Cardiac fibroblast (primary cell): ENCODE measurements around the gene ADNP.

Experiments
- DNase-seq, 2 donors: peaks; one replicate each; pipeline versions ENCODE4 v3.0.0 to v3.0.0-alpha.2; 2010; ENCODE audit warnings: low read depth in 2 of 2
- H3K4me3 ChIP-seq, 2 donors: replicated peaks in 1 of 2; 1 replicate in 1 of 2; 2 replicates in 1 of 2; pipeline ENCODE4 v1.5.1; 2011; ENCODE audit warnings: low read depth in 2 of 2, low read length in 2 of 2, mild to moderate bottlenecking in 2 of 2, moderate library complexity in 1 of 2
- CTCF ChIP-seq: IDR thresholded peaks from one replicate; pipeline ENCODE4 v1.5.1; 2011; ENCODE audit warnings: low read depth, mild to moderate bottlenecking, low read length, inconsistent platforms

The ADNP gene

GRCh38 chr20:50862546-50862945, 68.7 kb downstream of the ADNP start:
- H3K4me3 ChIP-seq: no peak overlapping the region
- TF ChIP-seq CTCF: no peak
- no peak for DNase-seq

GRCh38 chr20:50861012-50861411, 70.2 kb downstream of the ADNP start:
- DNase-seq: no peak
- H3K4me3 ChIP-seq: no peak overlapping the region
- no peak for TF ChIP-seq CTCF

- no peak for TF ChIP-seq CTCF
- no peak overlapping the region for H3K4me3 ChIP-seq
- DNase-seq: no peak
These were observed 72.1 kb downstream of the ADNP start for GRCh38 chr20:50859161-50859560.

GRCh38 chr20:50858525-50858924, 72.7 kb downstream of the ADNP start:
- no peak overlapping the region for H3K4me3 ChIP-seq
- no peak for DNase-seq
- TF ChIP-seq CTCF: no peak

GRCh38 chr20:50857348-50857747, 73.9 kb downstream of the ADNP start:
- DNase-seq: no peak
- no peak for TF ChIP-seq CTCF
- no peak overlapping the region for H3K4me3 ChIP-seq

GRCh38 chr20:50856475-50857041, 74.7 kb downstream of the ADNP start:
- TF ChIP-seq CTCF: no peak
- no peak for DNase-seq
- H3K4me3 ChIP-seq: no peak overlapping the region
